ENCODE data around the gene GRIK4. TPM values are rescaled to one million over a fixed set of nuclear protein-coding genes. Genes with fewer than 3 reads are reported as not detected.

Gene GRIK4
- total RNA-seq, 1 experiment from 2014 or later: 0.14 TPM

DNA sequence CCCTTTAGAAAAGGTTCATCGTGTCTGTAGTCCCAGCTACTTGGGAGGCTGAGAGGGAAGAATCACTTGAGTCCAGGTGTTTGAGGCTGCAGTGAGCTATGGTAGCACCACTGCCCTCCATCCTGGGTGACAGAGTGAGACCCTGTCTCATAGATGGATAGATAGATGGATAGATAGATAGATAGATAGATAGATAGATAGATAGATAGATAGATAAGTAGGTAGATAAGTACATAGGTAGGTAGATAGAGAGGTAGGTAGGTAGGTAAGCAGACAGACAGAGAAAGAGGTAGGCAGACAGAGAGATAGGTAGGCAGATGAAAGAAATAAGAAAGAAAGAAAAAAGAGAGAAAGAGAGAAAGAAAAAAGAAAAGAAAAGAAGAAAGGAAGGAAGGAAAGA lies 156.4 kb downstream of the GRIK4 start:
- DNase-seq (ENCODE audit: low spot score): no peak

DNA sequence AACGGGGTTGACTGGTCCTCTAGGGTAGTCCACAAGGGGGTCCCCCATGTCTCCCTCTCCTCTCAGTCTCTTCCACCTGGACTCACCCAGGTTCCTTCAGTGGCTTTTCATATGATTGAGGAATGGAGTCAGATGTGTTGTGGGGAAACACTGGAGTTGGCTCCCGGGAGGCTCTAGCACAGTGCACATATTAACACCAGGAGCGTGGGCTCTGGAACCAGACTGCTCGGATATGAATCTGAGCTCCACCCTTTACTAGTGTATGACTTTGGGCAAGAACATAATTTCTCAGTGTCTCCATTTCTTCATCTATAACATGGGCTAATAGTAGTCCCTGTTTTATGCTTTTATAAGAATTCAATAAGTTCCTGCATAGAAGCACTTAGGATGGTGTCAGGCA lies 157.0 kb downstream of the GRIK4 start:
- no peak for DNase-seq (ENCODE audit: low spot score)

DNA sequence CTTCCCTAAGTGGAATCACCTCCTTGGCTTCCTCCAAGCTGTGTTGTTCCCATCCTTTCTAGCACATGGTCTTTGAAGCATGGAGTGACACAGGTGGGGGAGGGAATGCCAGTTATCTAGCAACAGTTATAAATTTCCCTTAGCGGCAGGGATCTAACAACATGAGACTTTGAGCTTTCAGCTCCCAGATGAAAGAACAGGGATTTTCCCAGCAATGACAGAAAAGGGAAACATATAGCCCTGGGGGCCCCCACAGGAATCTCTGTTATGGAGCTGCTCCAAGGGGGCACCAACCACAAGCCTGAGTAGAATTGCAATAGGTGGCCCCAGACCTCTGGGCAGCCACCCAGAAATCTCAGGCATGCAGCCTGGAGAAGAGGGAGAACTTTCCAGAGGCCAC lies 163.0 kb downstream of the GRIK4 start:
- DNase-seq (ENCODE audit: low spot score): peak; percentile 51

DNA sequence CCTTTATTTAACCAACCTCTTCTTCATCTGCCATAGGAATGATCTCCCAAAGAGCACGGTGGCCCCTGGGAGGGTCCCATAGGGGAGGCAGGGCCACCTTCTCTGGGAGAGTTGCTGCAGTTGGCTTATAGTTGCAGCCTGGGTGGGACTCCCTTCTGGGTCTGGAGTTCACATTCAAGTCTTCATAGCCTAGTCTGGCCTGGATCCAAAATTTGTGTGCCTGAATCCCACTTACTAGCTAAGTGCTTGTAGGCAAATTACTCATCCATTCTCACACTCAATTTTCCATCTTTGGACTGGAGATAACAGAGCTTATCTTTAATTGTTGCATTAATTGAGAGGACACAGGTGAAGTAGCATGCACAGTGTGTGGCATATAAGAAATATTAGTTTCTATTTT lies 163.6 kb downstream of the GRIK4 start:
- DNase-seq (ENCODE audit: low spot score): no peak

DNA sequence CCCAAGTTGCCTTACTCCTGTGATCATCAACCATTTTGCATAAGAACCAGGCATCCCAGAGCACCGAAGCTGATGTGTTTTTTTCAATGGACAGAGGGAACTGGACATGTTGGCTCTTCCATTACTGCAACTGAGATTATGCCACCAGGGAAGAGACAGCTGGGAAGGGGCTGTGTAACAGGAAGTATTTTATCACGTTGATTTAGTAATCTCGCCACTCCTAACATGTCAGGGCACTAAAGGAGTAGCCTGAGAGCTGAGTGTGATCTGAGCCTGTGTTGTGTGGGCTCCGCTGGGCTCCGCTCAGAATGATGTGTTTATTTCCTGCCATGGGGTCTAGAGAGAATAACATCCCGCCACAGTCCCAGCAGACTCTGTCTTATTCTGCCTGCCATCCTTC lies 165.4 kb downstream of the GRIK4 start:
- DNase-seq (ENCODE audit: low spot score): no peak

DNA sequence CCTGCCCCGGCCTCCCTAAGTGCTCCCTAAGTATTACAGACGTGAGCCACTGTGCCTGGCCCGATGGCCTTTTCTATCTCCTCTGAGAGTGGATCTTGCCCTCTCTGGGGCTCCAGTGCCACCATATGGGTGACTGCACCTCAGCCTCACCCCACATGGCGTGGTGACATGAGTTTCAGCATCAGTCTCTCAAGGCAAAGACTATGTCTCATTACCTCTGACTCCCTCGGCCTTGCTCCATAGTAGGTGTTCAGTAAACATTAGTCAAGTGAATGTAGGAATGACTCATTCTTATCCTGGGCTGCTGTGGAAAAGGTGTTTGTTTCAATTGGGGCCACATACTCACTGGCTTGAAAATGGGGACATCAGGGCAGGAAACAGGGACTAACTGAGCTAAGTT lies 168.8 kb downstream of the GRIK4 start:
- no peak for DNase-seq (ENCODE audit: low spot score)

DNA sequence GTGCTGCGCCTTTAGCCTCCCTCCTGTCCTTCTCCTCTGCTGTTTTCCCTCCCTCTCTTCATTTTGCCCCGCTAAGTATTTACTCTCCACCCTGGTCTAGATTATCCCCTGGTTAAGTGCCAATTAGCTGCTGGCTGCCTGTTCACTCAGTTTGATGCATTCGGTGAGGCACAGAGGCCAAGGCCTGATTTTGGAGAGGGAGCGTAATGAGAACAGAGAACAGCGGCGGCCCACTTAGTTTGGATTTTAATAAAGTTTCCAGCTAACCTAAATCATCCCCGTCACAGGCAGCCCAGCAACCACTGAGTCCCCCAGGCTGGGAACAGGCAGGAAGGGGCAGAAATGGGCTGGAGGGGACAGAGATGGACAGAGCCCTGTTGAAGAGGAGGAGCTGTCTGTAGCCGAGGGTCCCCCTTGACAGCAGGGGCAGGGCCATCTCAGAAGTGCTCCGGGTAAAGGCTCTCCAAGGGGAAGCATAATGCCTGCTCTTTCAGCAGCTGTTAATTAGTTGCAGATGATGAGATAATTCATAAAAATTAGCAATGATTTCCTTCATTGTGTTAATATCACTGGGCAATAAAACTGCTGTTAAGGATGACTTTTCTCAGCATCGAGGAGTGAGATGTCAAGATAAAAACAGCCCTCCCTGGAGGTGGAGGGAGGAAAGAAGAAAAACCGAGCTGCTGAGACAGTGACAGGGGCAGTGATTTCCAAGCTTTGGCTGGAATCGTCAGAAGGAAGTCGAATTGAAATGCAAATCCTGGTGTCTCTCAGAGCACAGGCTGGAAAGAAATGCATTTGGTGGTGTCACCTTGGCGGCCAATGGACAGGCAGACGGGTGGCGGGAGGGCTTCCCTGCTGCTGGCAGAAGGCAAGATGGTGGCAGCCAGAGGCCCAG lies 170.1 kb downstream of the GRIK4 start:
- no peak for DNase-seq (ENCODE audit: low spot score)

DNA sequence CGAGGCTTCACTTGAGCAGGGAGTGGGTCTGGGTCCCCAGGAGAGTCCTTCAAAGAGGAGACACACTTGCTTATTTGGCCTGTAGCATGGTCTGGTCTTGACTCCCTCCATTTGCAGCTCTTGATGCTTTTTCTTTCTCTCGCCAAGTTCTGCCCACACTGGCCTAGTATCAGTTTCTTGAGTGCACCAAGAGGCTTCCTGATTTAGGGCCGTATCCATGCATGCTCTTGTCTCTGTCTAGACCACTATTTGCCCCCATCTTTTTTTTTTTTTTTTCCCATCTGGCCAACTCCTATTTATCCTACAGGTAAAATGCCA lies 170.7 kb downstream of the GRIK4 start:
- no peak for DNase-seq (ENCODE audit: low spot score)

DNA sequence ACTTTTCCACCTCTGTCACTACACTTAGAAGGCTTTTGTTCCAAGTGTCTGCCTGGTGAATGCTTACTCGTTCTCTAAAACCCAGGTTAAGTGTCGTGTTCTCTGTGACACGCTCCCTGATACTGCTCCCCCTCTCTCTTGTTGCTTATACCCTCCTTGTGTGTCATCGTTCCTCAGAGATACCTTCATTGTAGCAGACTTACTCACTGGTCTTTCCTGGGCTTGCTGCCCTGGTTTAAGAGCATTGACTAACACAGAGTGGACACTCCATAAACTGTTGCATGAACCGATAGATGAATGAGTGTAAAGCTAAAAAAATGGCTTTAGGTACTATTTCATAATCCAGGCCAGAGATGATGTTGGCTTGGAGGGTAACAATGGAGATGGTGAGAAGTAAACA lies 171.3 kb downstream of the GRIK4 start:
- DNase-seq (ENCODE audit: low spot score): no peak

DNA sequence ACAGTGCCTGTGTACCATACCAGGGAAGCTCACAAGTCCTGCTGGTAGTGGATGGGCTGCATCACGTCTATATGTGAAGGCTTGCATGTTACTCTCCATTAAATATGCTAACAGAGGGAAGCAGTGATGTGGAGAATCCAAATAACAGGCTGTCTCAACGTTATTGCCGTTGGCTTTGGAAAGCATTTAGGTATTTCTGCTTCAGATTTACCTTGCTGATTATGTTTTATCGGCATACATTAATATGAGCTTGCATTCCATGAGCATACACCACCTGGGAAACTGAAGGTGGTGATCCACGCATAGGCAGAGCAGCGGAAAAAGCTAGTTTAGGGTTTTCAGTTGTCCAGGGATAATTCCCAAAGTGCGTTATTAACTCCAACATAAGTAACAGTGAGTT lies 175.0 kb downstream of the GRIK4 start:
- no peak for DNase-seq (ENCODE audit: low spot score)

DNA sequence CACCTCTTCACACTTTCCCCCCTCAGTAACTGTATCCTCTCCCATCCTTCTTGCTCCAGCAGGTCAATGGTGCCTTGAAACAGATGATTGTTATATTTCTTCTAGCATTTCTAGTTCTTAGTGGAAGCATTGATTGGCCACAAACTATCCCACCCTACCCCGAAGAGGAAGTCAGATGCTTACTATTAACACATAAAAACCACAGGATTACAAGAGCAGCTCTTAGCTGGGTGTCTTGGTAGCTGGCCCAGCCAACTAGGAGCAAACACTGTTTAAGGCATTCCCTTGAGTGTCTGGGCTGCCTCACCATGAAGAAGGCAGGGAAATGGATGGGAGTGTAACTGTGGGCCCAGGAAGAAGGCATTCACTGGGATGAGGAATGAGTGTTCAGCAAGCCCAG lies 176.6 kb downstream of the GRIK4 start:
- DNase-seq (ENCODE audit: low spot score): no peak

DNA sequence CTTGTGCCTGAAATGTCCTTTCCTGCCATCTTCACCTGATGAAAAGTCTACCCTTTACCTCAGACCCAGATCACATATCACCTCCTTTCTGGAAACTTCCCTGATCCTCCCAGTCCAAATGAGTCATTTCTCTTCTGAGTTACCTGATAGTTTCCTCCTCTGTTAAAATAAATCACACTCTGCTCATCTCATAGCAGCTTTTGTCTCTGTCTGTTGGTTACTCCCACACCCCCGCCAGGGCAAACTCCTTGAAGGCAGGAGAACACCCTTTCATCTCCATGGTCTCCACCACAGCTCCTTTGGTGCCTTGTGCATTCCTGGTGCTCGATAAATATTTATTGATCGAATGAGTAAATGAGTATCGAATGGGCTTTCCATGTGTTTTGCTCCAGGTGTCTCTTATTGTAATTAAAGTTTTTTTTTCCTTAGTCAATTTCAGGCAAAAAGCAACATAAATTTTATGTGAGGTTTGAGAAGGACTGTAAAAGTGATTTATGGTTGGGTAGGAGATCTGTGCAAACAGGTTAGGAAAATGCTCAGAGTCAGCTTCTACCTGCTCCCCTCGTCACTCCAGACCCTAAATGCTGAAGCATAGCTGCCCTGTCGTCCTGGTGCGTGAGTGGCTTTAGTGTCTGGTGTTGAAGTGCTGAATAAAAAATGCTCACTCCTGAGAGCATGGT lies 178.2 kb downstream of the GRIK4 start:
- no peak for DNase-seq (ENCODE audit: low spot score)

DNA sequence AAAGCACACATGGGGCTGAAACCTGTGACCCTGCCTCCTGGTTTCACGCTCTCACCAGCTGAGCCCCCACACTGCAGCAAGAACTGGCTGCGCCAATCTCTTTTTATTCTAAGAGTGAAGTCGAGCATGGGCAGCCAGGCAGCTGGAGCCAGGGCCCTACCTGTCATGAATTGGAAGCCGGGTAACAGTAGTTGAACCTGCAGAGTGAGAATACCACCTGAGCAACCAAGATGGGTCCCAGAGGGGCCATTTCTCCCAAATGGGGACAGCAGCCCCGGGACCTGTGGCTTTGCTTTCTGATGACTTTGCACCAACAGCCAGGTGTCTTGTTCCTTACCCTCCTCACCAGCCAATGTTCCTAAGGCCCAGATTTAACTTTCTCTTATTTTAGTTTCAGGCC lies 178.9 kb downstream of the GRIK4 start:
- no peak for DNase-seq (ENCODE audit: low spot score)

DNA sequence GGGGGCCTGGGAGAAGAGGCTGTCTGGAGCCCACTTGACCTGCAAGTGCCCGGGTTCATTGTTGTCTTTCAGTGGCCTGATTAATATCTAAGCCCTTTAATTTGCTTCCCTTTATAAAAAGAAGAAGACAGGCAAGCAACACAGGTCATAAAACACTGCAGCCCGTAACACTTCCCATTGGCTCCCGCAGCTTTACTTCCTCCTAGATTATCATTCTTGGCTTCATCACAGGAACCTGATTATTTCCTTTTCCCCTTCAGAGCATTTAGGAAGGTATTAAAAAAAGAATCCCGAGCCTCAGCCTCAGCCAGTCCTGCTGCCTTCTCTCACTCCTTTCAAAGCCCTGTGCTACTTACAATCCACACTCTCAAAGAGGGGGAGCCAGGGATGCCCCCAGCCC lies 183.2 kb downstream of the GRIK4 start:
- no peak for DNase-seq (ENCODE audit: low spot score)

DNA sequence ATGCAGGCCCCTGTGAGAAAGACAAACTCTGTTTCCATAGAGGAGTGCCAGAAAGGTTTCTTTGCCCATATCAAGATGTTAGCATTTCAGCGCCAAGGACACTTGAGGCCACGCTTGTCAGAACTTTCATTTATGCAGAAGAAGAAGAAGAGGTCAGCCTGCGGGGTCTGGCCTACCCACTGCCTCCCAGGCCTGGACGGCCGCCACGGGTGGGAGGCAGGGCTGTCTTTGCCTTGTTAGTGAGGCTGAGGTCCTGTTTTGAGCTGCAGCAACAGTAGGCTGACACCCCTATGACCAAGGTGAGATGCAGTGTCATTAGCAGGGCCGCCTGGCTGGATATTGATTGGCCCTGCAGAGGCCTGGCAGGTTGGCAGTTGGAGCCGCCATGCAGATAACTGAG lies 183.9 kb downstream of the GRIK4 start:
- DNase-seq (ENCODE audit: low spot score): no peak

DNA sequence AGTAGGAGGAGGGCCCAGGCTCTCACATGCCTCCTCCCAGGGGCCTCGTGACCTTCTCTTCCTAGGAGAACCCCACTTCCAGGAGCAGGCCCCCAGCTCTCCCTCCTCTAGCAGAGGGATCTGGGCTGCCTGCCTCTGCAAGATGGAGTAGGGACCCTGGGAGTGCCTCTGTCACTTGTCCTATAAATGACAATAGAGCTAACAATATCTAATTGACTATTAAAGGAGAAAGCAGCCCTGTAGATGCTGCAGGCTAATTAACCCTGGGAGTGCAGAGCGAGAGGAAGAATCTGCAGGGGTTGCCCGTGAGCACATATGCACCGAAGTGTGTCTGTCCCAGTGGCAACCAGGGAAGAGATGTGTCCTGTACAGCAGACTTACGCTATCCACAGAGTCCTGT lies 184.4 kb downstream of the GRIK4 start:
- DNase-seq (ENCODE audit: low spot score): no peak

DNA sequence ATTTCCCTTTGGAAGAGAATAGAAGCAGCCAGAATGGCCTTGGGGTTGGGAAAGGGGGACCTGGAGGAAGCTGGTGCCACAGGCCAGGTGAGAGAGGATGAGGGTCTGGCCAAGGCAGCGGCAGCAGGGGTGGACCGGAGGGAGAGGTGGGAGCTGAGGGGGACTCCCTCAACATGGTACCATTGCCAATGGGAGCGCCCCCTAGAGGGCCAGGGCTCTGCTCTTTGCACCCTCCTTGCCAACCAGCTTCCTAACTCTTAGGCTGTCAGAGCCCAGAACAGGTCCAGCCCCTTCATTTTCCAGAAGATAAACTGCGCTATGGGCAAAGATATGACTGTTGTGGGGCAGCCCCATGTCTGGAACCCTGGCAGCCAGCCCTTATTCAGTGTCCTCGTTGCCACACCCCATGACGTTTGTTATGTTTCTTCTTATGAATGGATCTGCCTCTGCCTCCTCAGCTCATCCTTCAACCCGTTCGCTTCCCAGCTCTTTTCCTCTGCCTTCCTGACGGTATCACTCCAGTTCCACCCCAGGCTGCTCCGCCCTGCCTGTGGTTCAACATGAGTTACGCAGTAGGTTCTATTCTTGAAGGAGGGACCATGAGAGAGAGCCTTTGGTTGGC lies 185.2 kb downstream of the GRIK4 start:
- DNase-seq (ENCODE audit: low spot score): no peak

DNA sequence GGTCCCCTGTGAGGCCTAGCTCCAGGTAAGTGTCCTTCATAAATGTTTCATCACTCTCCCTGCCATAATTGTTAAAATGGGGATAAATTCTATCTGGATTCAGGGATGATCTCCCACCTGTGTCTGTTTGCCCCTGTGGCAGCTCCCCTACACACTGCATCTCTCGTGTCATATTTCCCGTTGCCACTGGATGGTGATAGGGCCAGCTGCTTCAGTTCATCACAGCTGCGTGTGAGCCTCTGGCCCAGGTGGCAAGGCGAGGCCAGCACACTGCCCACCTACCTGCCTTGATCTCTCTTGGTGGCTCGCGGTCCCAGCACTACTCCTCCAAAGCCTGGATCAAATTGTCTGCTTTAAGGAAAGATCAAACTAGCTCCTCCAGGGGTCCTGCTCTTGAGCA lies 187.4 kb downstream of the GRIK4 start:
- DNase-seq (ENCODE audit: low spot score): no peak

DNA sequence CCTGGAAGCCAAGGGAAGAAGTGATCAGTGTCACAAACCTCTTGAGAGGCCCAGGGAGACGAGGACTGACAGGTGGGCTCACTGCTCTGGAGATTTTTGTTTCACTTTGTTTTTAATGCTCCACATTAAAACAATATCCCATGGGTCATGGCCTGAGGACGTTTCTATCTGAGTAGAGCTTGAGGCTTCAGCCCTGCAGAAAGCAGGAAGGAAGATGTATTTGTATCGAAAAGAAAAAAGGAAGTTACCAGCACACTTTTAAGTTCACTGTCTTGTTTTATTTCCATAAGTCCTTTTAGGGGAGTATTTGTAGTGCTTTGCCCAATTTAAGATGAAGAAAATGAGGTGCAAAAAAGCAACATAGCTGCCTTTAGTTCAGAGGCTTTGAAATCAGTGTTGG lies 191.1 kb downstream of the GRIK4 start:
- DNase-seq (ENCODE audit: low spot score): no peak

DNA sequence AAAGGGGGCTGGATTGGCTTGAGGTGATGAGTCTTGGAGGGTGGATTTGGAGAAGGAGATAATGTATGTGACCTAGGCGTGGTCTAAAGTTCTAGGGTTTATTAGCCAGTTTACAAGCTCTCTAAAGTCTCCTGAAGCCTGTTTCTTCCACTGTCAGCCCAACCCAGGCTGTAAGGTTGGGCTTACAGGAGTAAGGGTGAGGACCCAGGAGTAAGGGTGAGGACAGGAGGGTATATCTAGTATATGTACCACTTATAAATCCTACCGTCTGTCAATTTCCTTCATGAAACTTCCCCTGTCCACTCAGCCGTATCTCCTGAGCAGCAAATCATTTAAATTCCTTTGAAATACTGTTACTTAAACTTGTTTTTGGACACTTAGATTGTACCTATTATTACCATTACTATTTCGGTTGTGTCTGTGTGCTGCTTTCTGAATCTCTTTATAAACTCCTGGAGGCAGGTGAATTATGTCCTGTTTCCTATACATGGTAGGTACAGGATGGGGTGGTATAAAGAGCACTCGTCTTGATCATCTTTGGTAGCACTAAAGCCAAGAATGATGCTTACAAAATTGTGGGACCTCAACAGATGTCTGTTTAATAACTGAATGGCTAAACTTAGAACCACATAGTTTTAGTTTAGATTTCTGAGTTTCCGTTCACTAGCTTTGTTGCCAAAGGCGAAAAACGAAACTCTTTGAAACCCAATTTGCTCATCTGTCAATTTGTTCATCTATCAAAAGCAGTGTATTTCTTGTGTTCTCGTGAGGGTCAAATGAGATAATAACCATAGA lies 192.0 kb downstream of the GRIK4 start:
- no peak for DNase-seq (ENCODE audit: low spot score)

DNA sequence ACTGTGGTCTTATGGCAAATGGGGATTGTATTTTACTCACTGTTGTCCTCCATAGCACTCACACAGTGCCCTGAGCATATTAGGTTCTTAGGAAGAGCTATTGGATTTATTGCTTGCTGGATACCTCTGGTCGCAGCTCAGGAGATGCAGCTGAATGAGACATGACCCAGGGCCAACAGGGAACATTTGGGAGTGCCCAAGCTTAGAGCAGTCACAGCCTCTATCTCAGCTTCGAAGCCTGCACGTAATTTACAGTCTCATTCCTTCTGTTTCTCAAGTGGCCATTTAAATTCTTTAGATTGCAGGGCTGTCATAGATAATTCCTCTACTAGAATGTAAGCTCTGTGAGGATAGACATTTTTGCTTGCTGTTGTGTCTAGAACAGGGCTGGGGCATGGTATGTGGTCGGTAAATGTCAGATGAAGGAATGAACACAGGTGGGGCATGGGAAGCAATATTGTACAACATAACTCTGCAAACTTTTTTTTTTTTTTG lies 192.8 kb downstream of the GRIK4 start:
- no peak for DNase-seq (ENCODE audit: low spot score)

DNA sequence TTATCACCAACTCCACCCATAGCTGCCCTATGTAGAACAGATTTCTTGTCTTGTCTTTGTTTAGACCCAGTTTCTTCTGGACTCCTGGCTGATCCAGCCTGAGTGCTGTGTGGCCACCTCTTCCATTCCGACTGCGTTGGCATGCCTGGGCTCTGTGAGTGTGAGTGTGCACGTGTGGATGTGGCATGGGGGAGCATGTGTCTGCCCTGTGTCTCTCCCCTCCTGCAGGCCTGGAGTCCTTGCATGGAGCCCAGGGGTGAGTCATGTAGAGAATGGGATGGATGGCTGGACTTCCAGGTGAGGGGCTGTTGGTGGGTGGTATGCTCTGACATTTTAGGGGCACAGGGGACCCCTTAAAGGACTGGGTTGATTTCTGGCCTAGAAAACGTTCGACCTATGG lies 194.7 kb downstream of the GRIK4 start:
- no peak for DNase-seq (ENCODE audit: low spot score)
